SK-N-SH treated with all-trans-retinoic acid at 6 μM for 48 hours (cell line): ENCODE results near the gene TFAP2A.

Source experiments
- ATAC-seq: fragments of 200-7000 bp; cut with Tn5 transposase; 3 replicates; pipeline ENCODE4 v1.9.1; 2020; ENCODE audit warnings: mild to moderate bottlenecking, moderate library complexity
- ARNTL ChIP-seq: fragments of 450-650 bp; formaldehyde crosslinking; IDR thresholded peaks from 2 replicates; pipeline ENCODE4 v1.5.0; 2020; ENCODE audit warnings: low read depth, mild to moderate bottlenecking, moderate library complexity, borderline replicate concordance
- BACH2 ChIP-seq: fragments of 250-450 bp; sonication (Bioruptor Pico); IDR thresholded peaks from 2 replicates; pipeline ENCODE4 v1.9.0; 2021; ENCODE audit warnings: mild to moderate bottlenecking, borderline replicate concordance
- CSDC2 ChIP-seq: fragments of 250-450 bp; sonication (Bioruptor Pico); IDR thresholded peaks from 2 replicates; pipeline ENCODE4 v1.5.0; 2020; ENCODE audit warnings: mild to moderate bottlenecking, moderate library complexity
- ESRRG ChIP-seq: fragments of 250-450 bp; sonication (Bioruptor Pico); IDR thresholded peaks from 2 replicates; pipeline ENCODE4 v1.6.1; 2021; ENCODE audit warnings: mild to moderate bottlenecking
- GLIS3 ChIP-seq: fragments of 250-450 bp; sonication (Bioruptor Pico); IDR thresholded peaks from 2 replicates; pipeline ENCODE4 v1.5.0; 2020; ENCODE audit warnings: mild to moderate bottlenecking, moderate library complexity
- ISL1 ChIP-seq: fragments of 250-450 bp; sonication (Bioruptor Pico); IDR thresholded peaks from 2 replicates; pipeline ENCODE4 v2.1.2; 2022; ENCODE audit warnings: mild to moderate bottlenecking, moderate library complexity
- OSR1 ChIP-seq: fragments of 250-450 bp; sonication (Bioruptor Pico); IDR thresholded peaks from 2 replicates; pipeline ENCODE4 v1.8.0; 2022; ENCODE audit warnings: moderate library complexity, mild to moderate bottlenecking, inconsistent platforms
- RARB ChIP-seq: fragments of 250-450 bp; sonication (Bioruptor Pico); IDR thresholded peaks from 2 replicates; pipeline ENCODE4 v1.8.0; 2021; ENCODE audit warnings: mild to moderate bottlenecking, moderate library complexity
- SNAI2 ChIP-seq: fragments of 250-450 bp; sonication (Bioruptor Pico); IDR thresholded peaks from 2 replicates; pipeline ENCODE4 v1.5.0; 2020; ENCODE audit warnings: mild to moderate bottlenecking, moderate library complexity
- TCF4 ChIP-seq: fragments of 250-450 bp; sonication (Bioruptor Pico); IDR thresholded peaks from 2 replicates; pipeline ENCODE4 v1.8.0; 2021; ENCODE audit warnings: mild to moderate bottlenecking, moderate library complexity, borderline replicate concordance
- ZC3H10 ChIP-seq: fragments of 250-450 bp; sonication (Bioruptor Pico); IDR thresholded peaks from 2 replicates; pipeline ENCODE4 v1.5.1; 2021; ENCODE audit warnings: mild to moderate bottlenecking, moderate library complexity
- ZFP3 ChIP-seq: fragments of 250-450 bp; sonication (Bioruptor Pico); IDR thresholded peaks from 2 replicates; pipeline ENCODE4 v1.5.0; 2020; ENCODE audit warnings: mild to moderate bottlenecking, moderate library complexity
- ZFP30 ChIP-seq: fragments of 450-650 bp; formaldehyde crosslinking; IDR thresholded peaks from 2 replicates; pipeline ENCODE4 v1.5.0; 2022; ENCODE audit warnings: mild to moderate bottlenecking, moderate library complexity
- ZNF565 ChIP-seq: fragments of 450-650 bp; formaldehyde crosslinking; conservative IDR thresholded peaks from 2 replicates; pipeline ENCODE4 v1.5.0; 2020; ENCODE audit warnings: low read depth, mild to moderate bottlenecking, moderate library complexity
- ZNF70 ChIP-seq: fragments of 450-650 bp; formaldehyde crosslinking; IDR thresholded peaks from 2 replicates; pipeline ENCODE4 v1.5.0; 2020; ENCODE audit warnings: mild to moderate bottlenecking, moderate library complexity
- ZNF8 ChIP-seq: fragments of 450-650 bp; formaldehyde crosslinking; IDR thresholded peaks from 2 replicates; pipeline ENCODE4 v1.5.0; 2020; ENCODE audit warnings: mild to moderate bottlenecking, moderate library complexity
- TF ChIP-seq, protein P1 (sequence below): fragments of 250-450 bp; sonication (Bioruptor Pico); IDR thresholded peaks from 2 replicates; pipeline ENCODE4 v1.8.0; 2020; ENCODE audit warnings: mild to moderate bottlenecking, moderate library complexity, borderline replicate concordance
- TF ChIP-seq, protein P2 (sequence below): fragments of 250-450 bp; sonication (Bioruptor Pico); IDR thresholded peaks from 2 replicates; pipeline ENCODE4 v1.5.1; 2020; ENCODE audit warnings: low read depth, mild to moderate bottlenecking, moderate library complexity
- TF ChIP-seq, protein P3 (sequence below): fragments of 250-450 bp; sonication (Bioruptor Pico); IDR thresholded peaks from 2 replicates; pipeline ENCODE4 v1.8.0; 2021; ENCODE audit warnings: low read depth, mild to moderate bottlenecking, moderate library complexity, borderline replicate concordance
- TF ChIP-seq, protein P4 (sequence below): fragments of 250-450 bp; sonication (Bioruptor Pico); IDR thresholded peaks from 2 replicates; pipeline ENCODE4 v1.5.1; 2021; ENCODE audit warnings: mild to moderate bottlenecking, moderate library complexity
- TF ChIP-seq, protein P5 (sequence below): fragments of 250-450 bp; sonication (Bioruptor Pico); IDR thresholded peaks from 2 replicates; pipeline ENCODE4 v1.5.0; 2020; ENCODE audit warnings: mild to moderate bottlenecking, moderate library complexity

Gene TFAP2A

DNA sequence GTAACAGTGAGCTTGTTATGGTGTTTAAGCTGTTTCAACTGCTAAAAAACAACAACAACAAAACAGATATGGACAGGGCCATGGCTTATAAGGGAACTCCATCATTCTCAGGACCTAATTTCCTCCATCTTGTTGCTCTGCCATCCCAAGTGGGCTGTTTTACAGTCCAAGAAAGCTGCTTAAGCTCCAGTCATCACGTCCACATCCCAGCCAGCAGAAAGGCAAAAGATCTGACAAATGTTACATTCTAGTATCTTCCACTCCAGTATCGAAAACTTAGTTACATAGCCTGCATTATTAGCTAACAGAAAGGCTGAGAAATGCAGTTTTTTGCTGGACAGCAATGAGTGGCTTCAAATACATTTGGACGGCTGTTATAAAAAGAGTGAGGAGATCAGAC is 23.0 kb upstream of the TFAP2A start (continued):
- TF ChIP-seq, protein P1, sequence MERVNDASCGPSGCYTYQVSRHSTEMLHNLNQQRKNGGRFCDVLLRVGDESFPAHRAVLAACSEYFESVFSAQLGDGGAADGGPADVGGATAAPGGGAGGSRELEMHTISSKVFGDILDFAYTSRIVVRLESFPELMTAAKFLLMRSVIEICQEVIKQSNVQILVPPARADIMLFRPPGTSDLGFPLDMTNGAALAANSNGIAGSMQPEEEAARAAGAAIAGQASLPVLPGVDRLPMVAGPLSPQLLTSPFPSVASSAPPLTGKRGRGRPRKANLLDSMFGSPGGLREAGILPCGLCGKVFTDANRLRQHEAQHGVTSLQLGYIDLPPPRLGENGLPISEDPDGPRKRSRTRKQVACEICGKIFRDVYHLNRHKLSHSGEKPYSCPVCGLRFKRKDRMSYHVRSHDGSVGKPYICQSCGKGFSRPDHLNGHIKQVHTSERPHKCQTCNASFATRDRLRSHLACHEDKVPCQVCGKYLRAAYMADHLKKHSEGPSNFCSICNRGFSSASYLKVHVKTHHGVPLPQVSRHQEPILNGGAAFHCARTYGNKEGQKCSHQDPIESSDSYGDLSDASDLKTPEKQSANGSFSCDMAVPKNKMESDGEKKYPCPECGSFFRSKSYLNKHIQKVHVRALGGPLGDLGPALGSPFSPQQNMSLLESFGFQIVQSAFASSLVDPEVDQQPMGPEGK: no peak
- TF ChIP-seq ZNF8 (no peak), ISL1 (no peak)

DNA sequence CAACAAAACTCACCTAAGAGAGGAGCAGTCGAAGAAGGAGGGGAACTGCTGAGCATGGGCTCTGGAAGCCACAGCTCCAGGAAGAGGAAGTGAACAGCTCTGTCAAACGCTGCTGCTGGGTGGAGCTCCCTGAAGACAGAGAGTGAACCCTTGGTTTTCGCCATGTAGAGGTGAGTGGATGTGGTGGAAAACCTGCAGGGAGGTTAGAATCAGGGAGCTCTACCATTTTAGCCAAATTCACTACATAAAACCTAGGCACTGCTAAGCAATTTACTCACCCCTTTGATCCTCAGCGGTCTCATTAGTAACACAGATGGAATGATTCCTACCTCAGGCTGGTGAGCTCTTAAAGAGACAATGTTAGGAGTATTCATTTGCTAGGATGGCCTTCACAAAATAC is 19.4 kb upstream of the TFAP2A start:
- no peak for TF ChIP-seq ZNF565
- TF ChIP-seq, protein P1: no peak
- TF ChIP-seq, protein P2, sequence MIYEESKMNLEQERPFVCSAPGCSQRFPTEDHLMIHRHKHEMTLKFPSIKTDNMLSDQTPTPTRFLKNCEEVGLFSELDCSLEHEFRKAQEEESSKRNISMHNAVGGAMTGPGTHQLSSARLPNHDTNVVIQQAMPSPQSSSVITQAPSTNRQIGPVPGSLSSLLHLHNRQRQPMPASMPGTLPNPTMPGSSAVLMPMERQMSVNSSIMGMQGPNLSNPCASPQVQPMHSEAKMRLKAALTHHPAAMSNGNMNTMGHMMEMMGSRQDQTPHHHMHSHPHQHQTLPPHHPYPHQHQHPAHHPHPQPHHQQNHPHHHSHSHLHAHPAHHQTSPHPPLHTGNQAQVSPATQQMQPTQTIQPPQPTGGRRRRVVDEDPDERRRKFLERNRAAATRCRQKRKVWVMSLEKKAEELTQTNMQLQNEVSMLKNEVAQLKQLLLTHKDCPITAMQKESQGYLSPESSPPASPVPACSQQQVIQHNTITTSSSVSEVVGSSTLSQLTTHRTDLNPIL (CRISPR knock-in tag): no peak
- no peak for TF ChIP-seq ZFP30
- TF ChIP-seq ZFP3 (CRISPR knock-in tag): no peak
- no peak for TF ChIP-seq ZNF70 (CRISPR knock-in tag)
- no peak for TF ChIP-seq ZNF8
- no peak for TF ChIP-seq ESRRG (CRISPR knock-in tag)
- TF ChIP-seq ISL1: no peak
- no peak for TF ChIP-seq ZC3H10 (CRISPR knock-in tag)
- TF ChIP-seq, protein P3, sequence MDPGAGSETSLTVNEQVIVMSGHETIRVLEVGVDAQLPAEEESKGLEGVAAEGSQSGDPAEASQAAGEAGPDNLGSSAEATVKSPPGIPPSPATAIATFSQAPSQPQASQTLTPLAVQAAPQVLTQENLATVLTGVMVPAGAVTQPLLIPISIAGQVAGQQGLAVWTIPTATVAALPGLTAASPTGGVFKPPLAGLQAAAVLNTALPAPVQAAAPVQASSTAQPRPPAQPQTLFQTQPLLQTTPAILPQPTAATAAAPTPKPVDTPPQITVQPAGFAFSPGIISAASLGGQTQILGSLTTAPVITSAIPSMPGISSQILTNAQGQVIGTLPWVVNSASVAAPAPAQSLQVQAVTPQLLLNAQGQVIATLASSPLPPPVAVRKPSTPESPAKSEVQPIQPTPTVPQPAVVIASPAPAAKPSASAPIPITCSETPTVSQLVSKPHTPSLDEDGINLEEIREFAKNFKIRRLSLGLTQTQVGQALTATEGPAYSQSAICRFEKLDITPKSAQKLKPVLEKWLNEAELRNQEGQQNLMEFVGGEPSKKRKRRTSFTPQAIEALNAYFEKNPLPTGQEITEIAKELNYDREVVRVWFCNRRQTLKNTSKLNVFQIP (CRISPR knock-in tag): no peak
- no peak for TF ChIP-seq BACH2 (CRISPR knock-in tag)
- TF ChIP-seq CSDC2: no peak
- TF ChIP-seq SNAI2 (CRISPR knock-in tag): no peak
- TF ChIP-seq, protein P4, sequence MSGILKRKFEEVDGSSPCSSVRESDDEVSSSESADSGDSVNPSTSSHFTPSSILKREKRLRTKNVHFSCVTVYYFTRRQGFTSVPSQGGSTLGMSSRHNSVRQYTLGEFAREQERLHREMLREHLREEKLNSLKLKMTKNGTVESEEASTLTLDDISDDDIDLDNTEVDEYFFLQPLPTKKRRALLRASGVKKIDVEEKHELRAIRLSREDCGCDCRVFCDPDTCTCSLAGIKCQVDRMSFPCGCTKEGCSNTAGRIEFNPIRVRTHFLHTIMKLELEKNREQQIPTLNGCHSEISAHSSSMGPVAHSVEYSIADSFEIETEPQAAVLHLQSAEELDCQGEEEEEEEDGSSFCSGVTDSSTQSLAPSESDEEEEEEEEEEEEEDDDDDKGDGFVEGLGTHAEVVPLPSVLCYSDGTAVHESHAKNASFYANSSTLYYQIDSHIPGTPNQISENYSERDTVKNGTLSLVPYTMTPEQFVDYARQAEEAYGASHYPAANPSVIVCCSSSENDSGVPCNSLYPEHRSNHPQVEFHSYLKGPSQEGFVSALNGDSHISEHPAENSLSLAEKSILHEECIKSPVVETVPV: no peak
- TF ChIP-seq GLIS3 (CRISPR knock-in tag): no peak
- TF ChIP-seq, protein P5, sequence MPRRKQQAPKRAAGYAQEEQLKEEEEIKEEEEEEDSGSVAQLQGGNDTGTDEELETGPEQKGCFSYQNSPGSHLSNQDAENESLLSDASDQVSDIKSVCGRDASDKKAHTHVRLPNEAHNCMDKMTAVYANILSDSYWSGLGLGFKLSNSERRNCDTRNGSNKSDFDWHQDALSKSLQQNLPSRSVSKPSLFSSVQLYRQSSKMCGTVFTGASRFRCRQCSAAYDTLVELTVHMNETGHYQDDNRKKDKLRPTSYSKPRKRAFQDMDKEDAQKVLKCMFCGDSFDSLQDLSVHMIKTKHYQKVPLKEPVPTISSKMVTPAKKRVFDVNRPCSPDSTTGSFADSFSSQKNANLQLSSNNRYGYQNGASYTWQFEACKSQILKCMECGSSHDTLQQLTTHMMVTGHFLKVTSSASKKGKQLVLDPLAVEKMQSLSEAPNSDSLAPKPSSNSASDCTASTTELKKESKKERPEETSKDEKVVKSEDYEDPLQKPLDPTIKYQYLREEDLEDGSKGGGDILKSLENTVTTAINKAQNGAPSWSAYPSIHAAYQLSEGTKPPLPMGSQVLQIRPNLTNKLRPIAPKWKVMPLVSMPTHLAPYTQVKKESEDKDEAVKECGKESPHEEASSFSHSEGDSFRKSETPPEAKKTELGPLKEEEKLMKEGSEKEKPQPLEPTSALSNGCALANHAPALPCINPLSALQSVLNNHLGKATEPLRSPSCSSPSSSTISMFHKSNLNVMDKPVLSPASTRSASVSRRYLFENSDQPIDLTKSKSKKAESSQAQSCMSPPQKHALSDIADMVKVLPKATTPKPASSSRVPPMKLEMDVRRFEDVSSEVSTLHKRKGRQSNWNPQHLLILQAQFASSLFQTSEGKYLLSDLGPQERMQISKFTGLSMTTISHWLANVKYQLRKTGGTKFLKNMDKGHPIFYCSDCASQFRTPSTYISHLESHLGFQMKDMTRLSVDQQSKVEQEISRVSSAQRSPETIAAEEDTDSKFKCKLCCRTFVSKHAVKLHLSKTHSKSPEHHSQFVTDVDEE (CRISPR knock-in tag): no peak
- no peak for TF ChIP-seq RARB (CRISPR knock-in tag)
- TF ChIP-seq OSR1: no peak
- TF ChIP-seq, all 23 proteins: peak for 0
- no peak for ATAC-seq

DNA sequence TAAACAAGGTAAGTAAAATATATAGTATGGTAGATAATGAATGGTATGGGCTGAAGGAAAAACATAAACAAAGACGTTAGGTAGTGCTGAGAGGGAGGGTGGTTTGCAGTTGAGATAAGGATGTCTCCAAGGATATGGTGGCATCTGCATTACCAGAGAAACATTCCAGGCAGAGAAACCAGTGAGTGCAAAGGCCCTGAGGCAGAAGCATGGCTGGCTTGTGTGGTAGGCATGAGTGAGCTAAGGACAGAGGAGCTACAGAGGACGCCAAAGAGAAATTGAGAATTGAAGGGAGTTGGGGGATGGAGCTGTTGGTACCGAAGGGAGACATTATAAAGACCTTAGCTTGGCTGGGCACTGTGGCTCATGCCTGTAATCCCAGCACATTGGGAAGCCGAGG is 18.4 kb upstream of the TFAP2A start:
- no peak for ATAC-seq
- no peak for TF ChIP-seq ARNTL (CRISPR knock-in tag)
- TF ChIP-seq, protein P4: no peak
- TF ChIP-seq, protein P3 (CRISPR knock-in tag): no peak
- no peak for TF ChIP-seq TCF4 (CRISPR knock-in tag)
- TF ChIP-seq ESRRG (CRISPR knock-in tag): no peak
- TF ChIP-seq ZFP30: no peak
- TF ChIP-seq CSDC2: no peak
